DOHH2 (cell line): Measurements from ENCODE around the gene SPART.

ENCODE experiments used
- H3F3A ChIP-seq: fragments of 200-600 bp; sonication (generic), shearing (Covaris generic); 2 replicates; pipeline ENCODE4 v1.6.0; 2016; ENCODE audit warnings: antibody characterized with exemption, mild to moderate bottlenecking; ENCODE audit not compliant: control insufficient read depth, insufficient read depth
- H3K27ac ChIP-seq: fragments of 200-600 bp; sonication (generic); 2 replicates; pipeline ENCODE4 v1.5.1; 2014; ENCODE audit warnings: low read depth, mild to moderate bottlenecking, low read length, moderate library complexity
- H3K27me3 ChIP-seq: fragments of 200-600 bp; sonication (generic); 2 replicates; pipeline ENCODE4 v1.6.1; 2014; ENCODE audit warnings: mild to moderate bottlenecking, low read length, mixed read lengths; ENCODE audit not compliant: control insufficient read depth
- H3K36me3 ChIP-seq: fragments of 200-600 bp; sonication (generic); 2 replicates; pipeline ENCODE4 v1.6.1; 2014; ENCODE audit warnings: mild to moderate bottlenecking, low read length, moderate library complexity, mixed read lengths; ENCODE audit not compliant: control insufficient read depth
- H3K4me1 ChIP-seq: fragments of 200-600 bp; sonication (generic); 2 replicates; pipeline ENCODE4 v1.6.1; 2014; ENCODE audit warnings: mild to moderate bottlenecking, low read length, mixed read lengths; ENCODE audit not compliant: control insufficient read depth
- H3K4me2 ChIP-seq: fragments of 200-600 bp; sonication (generic); 2 replicates; pipeline ENCODE4 v1.6.0; 2014; ENCODE audit warnings: mild to moderate bottlenecking, low read length, moderate library complexity
- H3K4me3 ChIP-seq: fragments of 200-600 bp; sonication (generic); 2 replicates; pipeline ENCODE4 v1.5.1; 2014; ENCODE audit warnings: mild to moderate bottlenecking, low read length, mixed read lengths
- H3K79me2 ChIP-seq: fragments of 200-600 bp; sonication (generic); 2 replicates; pipeline ENCODE4 v1.6.1; 2014; ENCODE audit warnings: mild to moderate bottlenecking, low read length, mixed read lengths; ENCODE audit not compliant: control insufficient read depth
- H3K9me2 ChIP-seq: fragments of 200-600 bp; sonication (generic); replicated peaks from 2 replicates; pipeline ENCODE4 v1.6.1; 2014; ENCODE audit warnings: mild to moderate bottlenecking, low read length, mixed read lengths; ENCODE audit not compliant: control insufficient read depth
- H3K9me3 ChIP-seq: fragments of 200-600 bp; sonication (generic); 2 replicates; pipeline ENCODE4 v1.6.1; 2014; ENCODE audit warnings: antibody characterized with exemption, low read length, mixed read lengths; ENCODE audit not compliant: control insufficient read depth, insufficient read depth
- H4K20me1 ChIP-seq: fragments of 200-600 bp; sonication (generic); 2 replicates; pipeline ENCODE4 v1.6.0; 2014; ENCODE audit warnings: low read depth, mild to moderate bottlenecking, antibody characterized with exemption, low read length, moderate library complexity; ENCODE audit not compliant: control insufficient read depth, insufficient read depth
- EZH2phosphoT487 ChIP-seq: fragments of 200-600 bp; sonication (generic); IDR thresholded peaks from 2 replicates; pipeline ENCODE4 v1.6.1; 2017; ENCODE audit warnings: borderline replicate concordance, mild to moderate bottlenecking, antibody characterized with exemption, low read length, moderate library complexity, mixed read lengths
- TF ChIP-seq, protein P1 (sequence below): fragments of 200-600 bp; sonication (generic); IDR thresholded peaks from one replicate; pipeline ENCODE4 v1.5.1; 2014; ENCODE audit warnings: antibody characterized with exemption, mild to moderate bottlenecking, low read depth, low read length; ENCODE audit not compliant: poor library complexity, severe bottlenecking

Gene SPART

DNA sequence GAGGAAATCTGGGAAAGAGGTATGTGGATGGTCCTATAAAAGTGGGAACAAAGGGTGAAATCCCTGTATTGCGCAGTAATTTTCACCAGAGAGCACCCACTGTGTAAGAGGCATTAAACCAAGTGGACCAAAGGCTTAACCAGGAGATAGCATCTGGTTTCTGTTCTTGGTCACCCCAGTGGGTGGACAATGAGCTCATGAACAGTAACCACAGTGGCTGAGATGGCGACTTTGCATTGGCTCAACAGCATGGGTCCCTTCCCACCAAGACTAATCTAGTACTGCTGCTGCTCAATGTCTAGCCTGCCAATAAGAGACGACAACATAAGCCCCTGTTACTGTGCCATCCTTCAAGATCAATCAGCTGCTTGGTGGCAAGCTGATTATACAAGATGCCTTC, 85.2 kb downstream of the SPART start:
- H3K4me2 ChIP-seq = no peak overlapping the region
- H3F3A ChIP-seq = no peaks in the 10 kb centered on the region
- no peaks in the 10 kb centered on the region for H3K9me3 ChIP-seq
- no peak overlapping the region for H3K27ac ChIP-seq
- H3K4me1 ChIP-seq = no peaks in the 10 kb centered on the region
- TF ChIP-seq, protein P1, sequence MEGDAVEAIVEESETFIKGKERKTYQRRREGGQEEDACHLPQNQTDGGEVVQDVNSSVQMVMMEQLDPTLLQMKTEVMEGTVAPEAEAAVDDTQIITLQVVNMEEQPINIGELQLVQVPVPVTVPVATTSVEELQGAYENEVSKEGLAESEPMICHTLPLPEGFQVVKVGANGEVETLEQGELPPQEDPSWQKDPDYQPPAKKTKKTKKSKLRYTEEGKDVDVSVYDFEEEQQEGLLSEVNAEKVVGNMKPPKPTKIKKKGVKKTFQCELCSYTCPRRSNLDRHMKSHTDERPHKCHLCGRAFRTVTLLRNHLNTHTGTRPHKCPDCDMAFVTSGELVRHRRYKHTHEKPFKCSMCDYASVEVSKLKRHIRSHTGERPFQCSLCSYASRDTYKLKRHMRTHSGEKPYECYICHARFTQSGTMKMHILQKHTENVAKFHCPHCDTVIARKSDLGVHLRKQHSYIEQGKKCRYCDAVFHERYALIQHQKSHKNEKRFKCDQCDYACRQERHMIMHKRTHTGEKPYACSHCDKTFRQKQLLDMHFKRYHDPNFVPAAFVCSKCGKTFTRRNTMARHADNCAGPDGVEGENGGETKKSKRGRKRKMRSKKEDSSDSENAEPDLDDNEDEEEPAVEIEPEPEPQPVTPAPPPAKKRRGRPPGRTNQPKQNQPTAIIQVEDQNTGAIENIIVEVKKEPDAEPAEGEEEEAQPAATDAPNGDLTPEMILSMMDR = no peak
- no peak for TF ChIP-seq EZH2phosphoT487
- no peaks in the 10 kb centered on the region for H3K27me3 ChIP-seq
- H3K4me3 ChIP-seq = no peak overlapping the region
- no peaks in the 10 kb centered on the region for H3K36me3 ChIP-seq
- H4K20me1 ChIP-seq = no peaks in the 10 kb centered on the region
- no peaks in the 10 kb centered on the region for H3K9me2 ChIP-seq
- H3K79me2 ChIP-seq = no peaks in the 10 kb centered on the region

DNA sequence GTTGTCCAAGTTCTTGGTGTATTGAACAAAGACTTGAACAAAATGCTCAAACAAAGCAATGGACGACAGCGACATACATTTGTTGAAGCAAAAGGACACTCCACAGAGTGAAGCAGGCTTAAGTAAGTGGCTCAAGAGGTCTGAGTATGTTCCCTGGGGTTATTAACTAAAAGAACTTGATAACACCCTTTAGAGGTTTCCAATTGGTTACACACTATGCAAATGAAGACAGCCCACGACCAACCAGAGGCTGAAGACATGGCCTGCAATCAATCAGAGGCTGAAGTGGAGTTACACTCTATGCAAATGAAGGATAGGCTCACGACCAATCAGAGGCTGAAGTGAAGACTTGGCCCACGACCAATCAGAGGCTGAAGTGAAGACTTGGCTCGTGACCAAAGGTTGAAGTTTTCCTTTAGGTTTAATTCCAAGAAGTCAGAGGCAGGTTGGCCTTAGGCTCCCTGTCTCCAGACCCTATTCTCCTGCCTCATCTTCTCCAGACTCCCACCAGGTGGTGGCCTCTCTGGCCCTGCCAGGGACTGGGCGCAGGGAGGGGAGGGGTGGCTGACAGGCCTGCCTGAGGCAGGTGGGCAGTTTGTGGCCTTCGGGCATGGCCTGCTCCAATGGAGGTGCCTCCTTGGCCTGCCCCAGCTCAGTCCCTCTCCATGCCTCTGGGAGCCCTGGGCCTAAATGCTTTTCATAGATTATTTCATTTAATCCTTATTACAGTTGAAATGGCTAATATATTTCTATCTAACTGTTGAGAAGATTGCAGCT, 86.6 kb downstream of the SPART start:
- Histone ChIP-seq H3K27ac (no peak overlapping the region), H3K79me2 (no peaks in the 10 kb centered on the region), H3K4me1 (no peaks in the 10 kb centered on the region), H3K9me3 (no peaks in the 10 kb centered on the region), H3K4me3 (no peak overlapping the region), H4K20me1 (no peaks in the 10 kb centered on the region), H3K9me2 (no peaks in the 10 kb centered on the region), H3F3A (no peaks in the 10 kb centered on the region), H3K4me2 (no peak overlapping the region), H3K36me3 (no peaks in the 10 kb centered on the region), H3K27me3 (no peaks in the 10 kb centered on the region)
- TF ChIP-seq, protein P1 = no peak
- no peak for TF ChIP-seq EZH2phosphoT487

DNA sequence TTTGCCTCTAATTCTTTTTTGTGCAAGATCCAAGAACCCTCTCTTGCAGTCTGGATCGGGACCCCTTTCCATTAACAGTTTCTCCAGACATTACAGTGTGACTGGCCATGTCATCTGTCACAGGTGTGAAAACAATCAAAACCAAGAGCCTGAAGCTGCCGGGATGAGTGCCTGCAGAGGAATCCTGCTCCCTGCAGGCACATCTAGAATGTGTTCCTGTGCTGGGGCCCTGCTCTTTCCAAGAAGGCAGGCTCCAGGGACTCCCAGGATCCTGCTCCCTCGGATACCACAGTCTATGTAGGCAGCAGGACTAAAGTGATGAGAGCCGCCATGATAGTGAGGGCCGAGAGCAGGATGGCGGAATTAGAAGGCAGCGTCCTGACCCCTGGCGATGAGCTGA, 87.4 kb downstream of the SPART start:
- Histone ChIP-seq H3F3A (no peaks in the 10 kb centered on the region), H3K4me1 (no peaks in the 10 kb centered on the region), H3K36me3 (no peaks in the 10 kb centered on the region), H3K27me3 (no peaks in the 10 kb centered on the region), H3K79me2 (no peaks in the 10 kb centered on the region), H3K9me3 (no peaks in the 10 kb centered on the region), H3K9me2 (no peaks in the 10 kb centered on the region), H3K4me3 (no peak overlapping the region), H3K4me2 (no peak overlapping the region), H4K20me1 (no peaks in the 10 kb centered on the region), H3K27ac (no peak overlapping the region)
- TF ChIP-seq EZH2phosphoT487 = no peak
- TF ChIP-seq, protein P1 = no peak
